ENCODE measurements around the gene STX16. TPM values are rescaled to one million over a fixed set of nuclear protein-coding genes. Genes with fewer than 3 reads are reported as not detected.

Gene STX16
- total RNA-seq, 2 donors from 2014 or later, result 91.6 to 114 TPM

GRCh38 chr20:58613061-58613854, 37.8 kb upstream of the STX16 start:
- Mint-ChIP-seq H3K27me3 (ENCODE audit: insufficient read depth) (peaks cover 4% of the 10 kb centered on the region), H3K4me3 (no peak overlapping the region), H3K27ac (no peak overlapping the region), H3K9me3 (peaks cover 9% of the 10 kb centered on the region), H3K4me1 (peaks cover 5% of the 10 kb centered on the region), H3K36me3 (ENCODE audit: low read depth) (no peaks in the 10 kb centered on the region)
- DNase-seq, result no peak
- no peaks in the 10 kb centered on the region for H3K36me3 ChIP-seq (ENCODE audit: control insufficient read depth, insufficient read depth, low read length)
- 93 to 98% methylated on average over 14 to 17 of the region's 17 CpGs for WGBS, 2 experiments (ENCODE audit: insufficient coverage in 1 of 2, insufficient read length in 1 of 2)
- H3K27ac ChIP-seq (ENCODE audit: low read depth, low read length), result no peak overlapping the region
- H3K27me3 ChIP-seq (ENCODE audit: control insufficient read depth, insufficient read depth, low read length, poor library complexity, severe bottlenecking), result no peaks in the 10 kb centered on the region
- no peaks in the 10 kb centered on the region for H3K4me1 ChIP-seq (ENCODE audit: control insufficient read depth, insufficient read depth, low read length)
- TF ChIP-seq, protein P1, sequence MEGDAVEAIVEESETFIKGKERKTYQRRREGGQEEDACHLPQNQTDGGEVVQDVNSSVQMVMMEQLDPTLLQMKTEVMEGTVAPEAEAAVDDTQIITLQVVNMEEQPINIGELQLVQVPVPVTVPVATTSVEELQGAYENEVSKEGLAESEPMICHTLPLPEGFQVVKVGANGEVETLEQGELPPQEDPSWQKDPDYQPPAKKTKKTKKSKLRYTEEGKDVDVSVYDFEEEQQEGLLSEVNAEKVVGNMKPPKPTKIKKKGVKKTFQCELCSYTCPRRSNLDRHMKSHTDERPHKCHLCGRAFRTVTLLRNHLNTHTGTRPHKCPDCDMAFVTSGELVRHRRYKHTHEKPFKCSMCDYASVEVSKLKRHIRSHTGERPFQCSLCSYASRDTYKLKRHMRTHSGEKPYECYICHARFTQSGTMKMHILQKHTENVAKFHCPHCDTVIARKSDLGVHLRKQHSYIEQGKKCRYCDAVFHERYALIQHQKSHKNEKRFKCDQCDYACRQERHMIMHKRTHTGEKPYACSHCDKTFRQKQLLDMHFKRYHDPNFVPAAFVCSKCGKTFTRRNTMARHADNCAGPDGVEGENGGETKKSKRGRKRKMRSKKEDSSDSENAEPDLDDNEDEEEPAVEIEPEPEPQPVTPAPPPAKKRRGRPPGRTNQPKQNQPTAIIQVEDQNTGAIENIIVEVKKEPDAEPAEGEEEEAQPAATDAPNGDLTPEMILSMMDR (conservative IDR thresholded peaks at IDR 0.05), result no peak
- H3K9ac ChIP-seq (ENCODE audit: extremely low read depth, low read length, poor library complexity, severe bottlenecking), result no peak overlapping the region
- no peak overlapping the region for H3K4me3 ChIP-seq (ENCODE audit: low read length)
- no peaks in the 10 kb centered on the region for H3K9me3 ChIP-seq (ENCODE audit: control insufficient read depth, low read length)

GRCh38 chr20:58614366-58614765, 36.7 kb upstream of the STX16 start:
- no peak overlapping the region for H3K4me3 ChIP-seq (ENCODE audit: low read length)
- no peak overlapping the region for H3K9ac ChIP-seq (ENCODE audit: extremely low read depth, low read length, poor library complexity, severe bottlenecking)
- Mint-ChIP-seq H3K36me3 (ENCODE audit: low read depth) (no peaks in the 10 kb centered on the region), H3K9me3 (peaks cover 9% of the 10 kb centered on the region), H3K27me3 (ENCODE audit: insufficient read depth) (peaks cover 11% of the 10 kb centered on the region), H3K4me3 (no peak overlapping the region), H3K27ac (no peak overlapping the region), H3K4me1 (peaks cover 5% of the 10 kb centered on the region)
- no peaks in the 10 kb centered on the region for H3K36me3 ChIP-seq (ENCODE audit: control insufficient read depth, insufficient read depth, low read length)
- H3K9me3 ChIP-seq (ENCODE audit: control insufficient read depth, low read length), result no peaks in the 10 kb centered on the region
- TF ChIP-seq, protein P1 (conservative IDR thresholded peaks at IDR 0.05), result no peak
- no peaks in the 10 kb centered on the region for H3K27me3 ChIP-seq (ENCODE audit: control insufficient read depth, insufficient read depth, low read length, poor library complexity, severe bottlenecking)
- no peak overlapping the region for H3K27ac ChIP-seq (ENCODE audit: low read depth, low read length)
- 90 to 98% methylated on average over 12 to 14 of the region's 14 CpGs for WGBS, 2 experiments (ENCODE audit: insufficient coverage in 1 of 2, insufficient read length in 1 of 2)
- no peaks in the 10 kb centered on the region for H3K4me1 ChIP-seq (ENCODE audit: control insufficient read depth, insufficient read depth, low read length)
- DNase-seq, result no peak

- peaks cover 5% of the 10 kb centered on the region for H3K4me1 Mint-ChIP-seq
- no peak overlapping the region for H3K4me3 Mint-ChIP-seq
- TF ChIP-seq, protein P1 (conservative IDR thresholded peaks at IDR 0.05), result no peak
- no peak overlapping the region for H3K4me3 ChIP-seq (ENCODE audit: low read length)
- H3K9me3 Mint-ChIP-seq, result peaks cover 9% of the 10 kb centered on the region
- no peaks in the 10 kb centered on the region for H3K9me3 ChIP-seq (ENCODE audit: control insufficient read depth, low read length)
- no peak overlapping the region for H3K27ac Mint-ChIP-seq
- DNase-seq, result no peak
- peaks cover 12% of the 10 kb centered on the region for H3K27me3 Mint-ChIP-seq (ENCODE audit: insufficient read depth)
- H3K36me3 Mint-ChIP-seq (ENCODE audit: low read depth), result no peaks in the 10 kb centered on the region
- no peaks in the 10 kb centered on the region for H3K4me1 ChIP-seq (ENCODE audit: control insufficient read depth, insufficient read depth, low read length)
- H3K36me3 ChIP-seq (ENCODE audit: control insufficient read depth, insufficient read depth, low read length), result no peaks in the 10 kb centered on the region
- 91 to 92% methylated on average over 13 to 22 of the region's 22 CpGs for WGBS, 2 experiments (ENCODE audit: insufficient coverage in 1 of 2, insufficient read length in 1 of 2)
- H3K27me3 ChIP-seq (ENCODE audit: control insufficient read depth, insufficient read depth, low read length, poor library complexity, severe bottlenecking), result no peaks in the 10 kb centered on the region
- no peak overlapping the region for H3K27ac ChIP-seq (ENCODE audit: low read depth, low read length)
- no peak overlapping the region for H3K9ac ChIP-seq (ENCODE audit: extremely low read depth, low read length, poor library complexity, severe bottlenecking)
Observed at GRCh38 chr20:58614984-58615760, 35.9 kb upstream of the STX16 start.
